Measurements from ENCODE around the gene CDIP1.

Gene CDIP1

DNA sequence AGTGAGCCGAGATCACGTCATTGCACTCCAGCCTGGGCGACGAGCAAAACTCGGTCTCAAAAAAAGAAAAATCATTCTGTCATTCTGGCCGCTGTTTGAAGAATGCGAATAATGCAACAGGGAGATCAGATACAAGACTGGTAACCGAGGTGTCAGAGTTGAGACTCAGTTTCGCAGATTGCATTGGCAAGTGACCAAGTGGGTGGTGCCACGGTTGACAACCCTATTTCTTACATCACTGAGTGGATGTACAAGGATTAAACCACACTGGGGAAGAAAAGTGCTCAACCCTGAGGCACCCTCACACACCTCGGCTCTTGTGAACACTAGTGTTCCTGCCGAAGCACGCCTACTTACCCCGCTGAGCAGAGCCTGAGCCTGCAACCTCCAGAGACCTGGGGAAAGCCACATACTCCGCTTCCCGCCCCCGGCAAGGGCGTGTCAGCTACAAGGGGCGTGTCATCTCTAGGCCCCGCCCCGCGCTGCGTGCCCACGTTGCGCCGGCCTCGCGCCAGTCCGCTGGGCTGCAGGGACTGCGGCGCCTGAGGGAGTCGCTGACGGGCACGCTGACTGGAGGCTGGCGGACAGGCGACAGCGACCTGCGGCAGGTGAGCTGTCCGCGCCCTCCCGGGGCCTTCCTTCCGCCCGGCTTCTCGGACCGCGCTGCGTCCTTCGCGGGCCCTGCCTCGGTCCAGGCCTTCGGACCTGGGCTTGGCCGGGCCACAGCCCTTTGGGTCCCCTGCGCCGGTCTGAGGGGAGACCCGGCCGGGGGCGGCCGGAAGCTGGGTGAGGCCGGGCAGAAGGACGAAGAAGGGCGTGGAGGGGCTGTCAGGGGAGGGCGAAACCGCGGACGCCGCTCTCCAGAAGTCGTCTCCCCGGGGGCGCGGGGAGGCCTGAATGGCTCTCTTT lies 62.4 kb downstream of the CDIP1 start, which contains the start of gene HMOX2 (continued):
- TF ChIP-seq ZSCAN23 (tag by site-specific recombination; IDR thresholded peaks at IDR 0.05): 0 out of 2 replicates have a peak, but pooled peaks have one; percentile 12
- TF ChIP-seq ZNF777 (tag by site-specific recombination; IDR thresholded peaks at IDR 0.05; ENCODE audit: borderline replicate concordance): no peak; the same call in 1 of the 2 replicates
- peak; percentile 12; the same call in 1 of the 2 replicates for TF ChIP-seq ZNF843 (tag by site-specific recombination; IDR thresholded peaks at IDR 0.05)
- peak; percentile 50; the same call in 1 of the 2 replicates for TF ChIP-seq ZBTB44 (tag by site-specific recombination; IDR thresholded peaks at IDR 0.05)
- TF ChIP-seq, protein P1, sequence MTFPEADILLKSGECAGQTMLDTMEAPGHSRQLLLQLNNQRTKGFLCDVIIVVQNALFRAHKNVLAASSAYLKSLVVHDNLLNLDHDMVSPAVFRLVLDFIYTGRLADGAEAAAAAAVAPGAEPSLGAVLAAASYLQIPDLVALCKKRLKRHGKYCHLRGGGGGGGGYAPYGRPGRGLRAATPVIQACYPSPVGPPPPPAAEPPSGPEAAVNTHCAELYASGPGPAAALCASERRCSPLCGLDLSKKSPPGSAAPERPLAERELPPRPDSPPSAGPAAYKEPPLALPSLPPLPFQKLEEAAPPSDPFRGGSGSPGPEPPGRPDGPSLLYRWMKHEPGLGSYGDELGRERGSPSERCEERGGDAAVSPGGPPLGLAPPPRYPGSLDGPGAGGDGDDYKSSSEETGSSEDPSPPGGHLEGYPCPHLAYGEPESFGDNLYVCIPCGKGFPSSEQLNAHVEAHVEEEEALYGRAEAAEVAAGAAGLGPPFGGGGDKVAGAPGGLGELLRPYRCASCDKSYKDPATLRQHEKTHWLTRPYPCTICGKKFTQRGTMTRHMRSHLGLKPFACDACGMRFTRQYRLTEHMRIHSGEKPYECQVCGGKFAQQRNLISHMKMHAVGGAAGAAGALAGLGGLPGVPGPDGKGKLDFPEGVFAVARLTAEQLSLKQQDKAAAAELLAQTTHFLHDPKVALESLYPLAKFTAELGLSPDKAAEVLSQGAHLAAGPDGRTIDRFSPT (tag by site-specific recombination; IDR thresholded peaks at IDR 0.05): peak; percentile 83; the same call in 1 of the 2 replicates
- no peak for TF ChIP-seq ZNF704 (tag by site-specific recombination; IDR thresholded peaks at IDR 0.05)
- no peak for TF ChIP-seq ZNF544 (tag by site-specific recombination; IDR thresholded peaks at IDR 0.05)
- no peak for TF ChIP-seq ZNF366 (tag by site-specific recombination; conservative IDR thresholded peaks at IDR 0.05)
- peak; percentile 44 for TF ChIP-seq ZNF398 (tag by site-specific recombination; IDR thresholded peaks at IDR 0.05)
- TF ChIP-seq ZNF510 (tag by site-specific recombination; IDR thresholded peaks at IDR 0.05; ENCODE audit: insufficient replicate concordance): no peak
- peak; percentile 88 for TF ChIP-seq ZEB2 (tag by site-specific recombination; IDR thresholded peaks at IDR 0.05)
- TF ChIP-seq, protein P2, sequence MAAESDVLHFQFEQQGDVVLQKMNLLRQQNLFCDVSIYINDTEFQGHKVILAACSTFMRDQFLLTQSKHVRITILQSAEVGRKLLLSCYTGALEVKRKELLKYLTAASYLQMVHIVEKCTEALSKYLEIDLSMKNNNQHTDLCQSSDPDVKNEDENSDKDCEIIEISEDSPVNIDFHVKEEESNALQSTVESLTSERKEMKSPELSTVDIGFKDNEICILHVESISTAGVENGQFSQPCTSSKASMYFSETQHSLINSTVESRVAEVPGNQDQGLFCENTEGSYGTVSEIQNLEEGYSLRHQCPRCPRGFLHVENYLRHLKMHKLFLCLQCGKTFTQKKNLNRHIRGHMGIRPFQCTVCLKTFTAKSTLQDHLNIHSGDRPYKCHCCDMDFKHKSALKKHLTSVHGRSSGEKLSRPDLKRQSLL (tag by site-specific recombination; IDR thresholded peaks at IDR 0.05): no peak
- peak; percentile 37 for TF ChIP-seq SCRT2 (tag by site-specific recombination; IDR thresholded peaks at IDR 0.05)
- TF ChIP-seq SP7 (tag by site-specific recombination; IDR thresholded peaks at IDR 0.05): peak; percentile 76
- TF ChIP-seq, protein P3, sequence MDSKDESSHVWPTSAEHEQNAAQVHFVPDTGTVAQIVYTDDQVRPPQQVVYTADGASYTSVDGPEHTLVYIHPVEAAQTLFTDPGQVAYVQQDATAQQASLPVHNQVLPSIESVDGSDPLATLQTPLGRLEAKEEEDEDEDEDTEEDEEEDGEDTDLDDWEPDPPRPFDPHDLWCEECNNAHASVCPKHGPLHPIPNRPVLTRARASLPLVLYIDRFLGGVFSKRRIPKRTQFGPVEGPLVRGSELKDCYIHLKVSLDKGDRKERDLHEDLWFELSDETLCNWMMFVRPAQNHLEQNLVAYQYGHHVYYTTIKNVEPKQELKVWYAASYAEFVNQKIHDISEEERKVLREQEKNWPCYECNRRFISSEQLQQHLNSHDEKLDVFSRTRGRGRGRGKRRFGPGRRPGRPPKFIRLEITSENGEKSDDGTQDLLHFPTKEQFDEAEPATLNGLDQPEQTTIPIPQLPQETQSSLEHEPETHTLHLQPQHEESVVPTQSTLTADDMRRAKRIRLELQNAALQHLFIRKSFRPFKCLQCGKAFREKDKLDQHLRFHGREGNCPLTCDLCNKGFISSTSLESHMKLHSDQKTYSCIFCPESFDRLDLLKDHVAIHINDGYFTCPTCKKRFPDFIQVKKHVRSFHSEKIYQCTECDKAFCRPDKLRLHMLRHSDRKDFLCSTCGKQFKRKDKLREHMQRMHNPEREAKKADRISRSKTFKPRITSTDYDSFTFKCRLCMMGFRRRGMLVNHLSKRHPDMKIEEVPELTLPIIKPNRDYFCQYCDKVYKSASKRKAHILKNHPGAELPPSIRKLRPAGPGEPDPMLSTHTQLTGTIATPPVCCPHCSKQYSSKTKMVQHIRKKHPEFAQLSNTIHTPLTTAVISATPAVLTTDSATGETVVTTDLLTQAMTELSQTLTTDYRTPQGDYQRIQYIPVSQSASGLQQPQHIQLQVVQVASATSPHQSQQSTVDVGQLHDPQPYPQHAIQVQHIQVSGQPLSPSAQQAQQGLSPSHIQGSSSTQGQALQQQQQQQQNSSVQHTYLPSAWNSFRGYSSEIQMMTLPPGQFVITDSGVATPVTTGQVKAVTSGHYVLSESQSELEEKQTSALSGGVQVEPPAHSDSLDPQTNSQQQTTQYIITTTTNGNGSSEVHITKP (tag by site-specific recombination; IDR thresholded peaks at IDR 0.05): peak; percentile 33; the same call in 1 of the 2 replicates
- TF ChIP-seq TSHZ1 (tag by site-specific recombination; IDR thresholded peaks at IDR 0.05; ENCODE audit: borderline replicate concordance): no peak
- TF ChIP-seq, protein P4, sequence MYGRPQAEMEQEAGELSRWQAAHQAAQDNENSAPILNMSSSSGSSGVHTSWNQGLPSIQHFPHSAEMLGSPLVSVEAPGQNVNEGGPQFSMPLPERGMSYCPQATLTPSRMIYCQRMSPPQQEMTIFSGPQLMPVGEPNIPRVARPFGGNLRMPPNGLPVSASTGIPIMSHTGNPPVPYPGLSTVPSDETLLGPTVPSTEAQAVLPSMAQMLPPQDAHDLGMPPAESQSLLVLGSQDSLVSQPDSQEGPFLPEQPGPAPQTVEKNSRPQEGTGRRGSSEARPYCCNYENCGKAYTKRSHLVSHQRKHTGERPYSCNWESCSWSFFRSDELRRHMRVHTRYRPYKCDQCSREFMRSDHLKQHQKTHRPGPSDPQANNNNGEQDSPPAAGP (tag by site-specific recombination; IDR thresholded peaks at IDR 0.05): peak; percentile 85
- TF ChIP-seq, protein P5, sequence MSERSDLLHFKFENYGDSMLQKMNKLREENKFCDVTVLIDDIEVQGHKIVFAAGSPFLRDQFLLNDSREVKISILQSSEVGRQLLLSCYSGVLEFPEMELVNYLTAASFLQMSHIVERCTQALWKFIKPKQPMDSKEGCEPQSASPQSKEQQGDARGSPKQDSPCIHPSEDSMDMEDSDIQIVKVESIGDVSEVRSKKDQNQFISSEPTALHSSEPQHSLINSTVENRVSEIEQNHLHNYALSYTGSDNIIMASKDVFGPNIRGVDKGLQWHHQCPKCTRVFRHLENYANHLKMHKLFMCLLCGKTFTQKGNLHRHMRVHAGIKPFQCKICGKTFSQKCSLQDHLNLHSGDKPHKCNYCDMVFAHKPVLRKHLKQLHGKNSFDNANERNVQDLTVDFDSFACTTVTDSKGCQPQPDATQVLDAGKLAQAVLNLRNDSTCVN (tag by site-specific recombination; optimal IDR thresholded peaks at IDR 0.05): peak; percentile 92
